Posterior vena cava (tissue), 2 donors: ENCODE results near the gene GRP. TPM values are rescaled to one million over a fixed set of nuclear protein-coding genes. Genes with fewer than 3 reads are reported as not detected.
A peak's percentile ranks its signal among the peaks of the same experiment; 100 is the strongest.

ENCODE experiments used
- DNase-seq: peaks from one replicate; pipeline ENCODE4 v3.0.0-alpha.2; 2020; ENCODE audit warnings: low spot score
- intact Hi-C, 2 donors: fragments of 100-400 bp; cut with DNase I; formaldehyde crosslinking; loops; one replicate each; pipeline versions ENCODE4 v1.14.1 to v1.14.2; 2022 to 2023
- long read RNA-seq, 2 donors: library from polyadenylated mRNA; unstranded; transcript quantifications; one replicate each; pipeline ENCODE4 v2.0.0, GENCODE V29; 2020 to 2021
- total RNA-seq, 2 donors: library from RNA; stranded (reverse); fragmentation: NEBNext Ultra II Directional; extraction: Animal tissue kit (Norgen Biotek cat#: 25700); gene quantifications; one replicate each; pipeline ENCODE4 v1.2.1, GENCODE V29; 2021
- donor health status: DM: yes; HTN: yes; CAD: no.
- donor health status: DM: yes; HTN: yes; CAD: no.

The GRP gene
- not detected for total RNA-seq
- long read RNA-seq, donor 1: 0 reads
- long read RNA-seq, donor 2: 0 reads

GRCh38 chr18:59219672-59220163 is at the start of gene GRP:
TSS of gene GRP (plus strand) at chr18:59220158. CDS start at chr18:59220266, 108 bp downstream.
- intact Hi-C loops: no loop called here

DNA sequence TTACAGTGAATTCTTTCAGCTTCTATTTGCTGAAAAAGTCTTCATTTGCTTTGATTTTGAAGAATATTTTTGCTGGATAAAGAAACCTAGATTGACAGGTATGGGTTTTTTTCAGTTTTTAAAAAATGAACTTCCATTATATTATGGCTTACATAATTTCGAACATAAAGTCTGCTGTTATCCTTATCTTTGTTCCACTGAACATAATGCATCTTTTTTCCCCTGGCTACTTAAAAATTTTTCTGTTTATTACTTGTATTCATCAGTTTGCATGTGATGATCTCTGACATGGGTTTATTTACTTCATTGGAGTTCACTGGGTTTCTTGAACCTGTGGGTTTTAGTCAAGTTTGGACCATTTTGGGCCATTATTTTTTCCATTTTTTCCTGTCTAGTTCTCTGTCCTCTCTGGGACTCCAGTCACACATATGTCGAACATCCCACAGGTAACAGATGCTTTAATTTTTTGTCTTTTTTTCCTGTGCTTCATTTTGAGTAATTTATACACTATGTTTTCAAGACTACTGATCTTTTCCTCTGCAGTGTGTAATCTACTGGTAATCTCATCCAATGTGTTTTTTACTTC is 47.2 kb upstream of the GRP start:
- no peak for DNase-seq
- intact Hi-C loops: no loop called here

More at GRCh38 chr18:59219672-59220163, at the start of gene GRP:
- peak; percentile 73 for DNase-seq

DNA sequence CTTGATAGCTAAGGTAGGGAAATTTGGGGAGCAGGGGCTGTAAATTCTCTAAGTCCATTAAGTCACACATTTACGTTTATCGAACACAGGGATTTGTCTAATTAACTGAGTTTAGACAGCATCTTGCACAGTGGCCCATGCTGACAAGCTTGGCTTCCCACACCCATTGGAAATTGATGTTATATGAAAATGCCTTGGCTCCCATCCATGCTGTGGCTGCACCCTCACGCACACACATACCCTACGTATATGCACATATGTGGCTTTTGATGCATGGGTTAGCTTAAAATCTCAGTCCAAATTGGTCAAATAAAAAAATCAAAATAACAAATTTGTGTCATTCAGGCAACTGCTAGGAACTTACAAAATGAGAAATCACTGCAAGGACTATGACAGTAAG is 42.5 kb upstream of the GRP start:
- intact Hi-C loops: no loop called here
- DNase-seq: no peak

DNA sequence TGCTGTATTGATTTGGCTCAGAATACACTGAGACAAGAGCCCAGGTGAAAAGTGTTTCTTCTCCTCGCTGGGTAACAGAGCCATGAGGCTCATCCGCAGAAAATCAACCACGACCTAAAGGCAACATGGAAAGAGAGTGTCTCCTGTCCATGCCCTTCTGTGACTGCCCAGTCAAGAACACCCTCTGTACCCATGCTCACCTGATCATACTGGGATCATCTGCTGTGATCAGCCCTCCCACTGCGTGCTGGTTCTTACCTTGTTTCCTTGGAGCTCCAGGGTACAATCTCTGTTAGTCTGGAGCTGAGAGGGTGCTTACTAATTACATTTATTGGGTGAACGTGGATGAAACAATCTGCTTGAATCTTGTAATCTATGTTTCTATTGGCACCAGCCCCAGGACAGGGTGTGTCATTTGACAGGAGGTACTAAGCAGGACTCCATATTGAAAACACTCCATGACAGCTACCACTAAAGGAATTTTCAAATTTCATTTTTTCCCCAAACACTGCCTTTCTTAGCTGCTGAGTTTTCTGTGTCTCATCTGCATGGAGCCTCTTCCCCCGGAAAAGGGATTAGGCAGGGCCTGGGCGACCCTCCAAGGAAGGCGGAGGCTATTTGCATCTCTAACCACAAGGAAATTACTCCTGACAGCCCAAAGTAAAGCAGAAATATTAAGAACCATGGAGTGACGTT is 39.7 kb upstream of the GRP start:
- intact Hi-C loops: no loop called here
- DNase-seq: no peak

GRCh38 chr18:59182673-59183072 is 37.3 kb upstream of the GRP start:
- intact Hi-C loops: no loop called here
- no peak for DNase-seq

DNA sequence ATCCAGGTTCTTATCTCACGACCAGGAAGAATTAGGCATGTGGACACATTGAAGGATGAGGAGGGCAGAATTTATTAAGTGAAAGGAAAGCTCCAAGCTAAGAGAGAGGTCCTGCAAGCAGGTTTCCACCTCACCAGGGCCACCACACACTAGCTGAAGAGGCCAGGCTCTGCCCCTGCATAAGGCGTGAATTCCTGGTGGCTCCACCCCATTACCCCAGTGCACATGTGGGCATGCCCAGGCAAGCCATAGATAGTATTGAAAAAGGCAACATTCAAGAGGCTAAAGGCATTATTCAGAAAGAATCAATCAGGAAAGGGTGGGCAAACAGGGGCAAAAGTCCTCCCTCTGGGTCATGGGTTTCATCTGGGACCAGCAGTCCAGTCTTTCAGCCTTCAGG is 30.9 kb upstream of the GRP start:
- intact Hi-C loops: no loop called here
- no peak for DNase-seq

DNA sequence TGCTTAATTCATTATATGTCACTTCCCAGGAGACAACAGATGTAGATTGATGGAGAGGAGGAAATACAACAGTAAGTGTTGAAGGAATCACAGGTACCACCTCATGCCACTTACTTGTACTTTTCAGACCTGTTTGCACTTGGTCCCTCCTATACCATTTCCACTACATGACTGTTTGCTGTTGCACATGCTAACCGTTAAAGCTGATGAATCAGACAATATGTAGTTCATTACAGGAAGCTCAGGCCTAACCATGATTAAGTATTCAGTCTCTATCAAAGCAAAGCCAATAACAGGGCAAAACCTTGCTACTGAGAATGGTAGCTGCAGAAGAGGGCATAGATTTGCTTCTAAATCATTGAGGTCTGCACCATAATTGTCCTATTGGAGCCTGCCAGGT is 30.2 kb upstream of the GRP start:
- intact Hi-C loops: no loop called here
- DNase-seq: no peak

GRCh38 chr18:59196161-59196725 is 23.7 kb upstream of the GRP start:
- intact Hi-C loops: no loop called here
- DNase-seq: no peak

DNA sequence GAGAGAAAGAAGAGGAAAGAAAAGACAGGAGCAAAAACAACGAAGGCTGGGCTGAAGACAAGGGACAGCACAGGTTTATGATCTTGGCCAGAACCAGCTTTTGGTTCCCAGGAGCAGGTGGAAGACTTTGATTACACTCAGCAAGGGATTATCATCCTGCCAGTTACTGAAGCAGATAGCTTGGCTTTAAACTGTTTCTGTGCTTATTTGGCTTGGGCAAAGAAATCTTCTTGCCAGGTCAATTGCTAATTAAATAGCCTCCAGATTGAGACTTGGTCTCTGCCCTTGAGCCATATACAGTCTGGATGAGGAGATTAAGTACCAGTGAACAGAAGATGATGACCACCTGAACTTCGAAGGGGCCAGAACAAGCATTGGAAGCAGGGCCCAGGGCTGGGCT is 22.3 kb upstream of the GRP start:
- intact Hi-C loops: no loop called here
- no peak for DNase-seq

- DNase-seq: no peak
- intact Hi-C loops: no loop called here
Measured at GRCh38 chr18:59198215-59198614, 21.7 kb upstream of the GRP start.

DNA sequence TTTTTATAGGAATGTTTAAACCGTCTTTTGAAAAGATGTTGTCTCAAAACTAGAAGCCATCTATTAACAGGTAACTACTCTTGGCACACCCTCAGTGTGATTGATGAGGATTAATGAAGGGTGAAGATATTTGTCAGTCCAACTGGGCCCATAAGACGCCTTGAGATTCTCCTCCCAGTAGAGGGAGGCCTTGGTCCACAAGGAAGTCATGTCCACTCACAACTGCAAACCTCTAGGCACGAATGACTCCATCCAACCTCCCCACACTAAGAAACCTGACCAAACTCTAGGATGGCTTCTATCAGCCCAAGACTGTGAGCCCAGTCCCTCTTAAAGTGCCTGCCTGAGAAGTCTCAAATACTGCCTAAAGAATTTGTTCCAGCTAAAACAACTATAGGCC is 19.2 kb upstream of the GRP start:
- DNase-seq: no peak
- intact Hi-C loops: no loop called here

- DNase-seq: no peak
- intact Hi-C loops: no loop called here
Measured at GRCh38 chr18:59202258-59202820, 17.6 kb upstream of the GRP start.

GRCh38 chr18:59207506-59207905 is 12.5 kb upstream of the GRP start:
- intact Hi-C loops: no loop called here

DNA sequence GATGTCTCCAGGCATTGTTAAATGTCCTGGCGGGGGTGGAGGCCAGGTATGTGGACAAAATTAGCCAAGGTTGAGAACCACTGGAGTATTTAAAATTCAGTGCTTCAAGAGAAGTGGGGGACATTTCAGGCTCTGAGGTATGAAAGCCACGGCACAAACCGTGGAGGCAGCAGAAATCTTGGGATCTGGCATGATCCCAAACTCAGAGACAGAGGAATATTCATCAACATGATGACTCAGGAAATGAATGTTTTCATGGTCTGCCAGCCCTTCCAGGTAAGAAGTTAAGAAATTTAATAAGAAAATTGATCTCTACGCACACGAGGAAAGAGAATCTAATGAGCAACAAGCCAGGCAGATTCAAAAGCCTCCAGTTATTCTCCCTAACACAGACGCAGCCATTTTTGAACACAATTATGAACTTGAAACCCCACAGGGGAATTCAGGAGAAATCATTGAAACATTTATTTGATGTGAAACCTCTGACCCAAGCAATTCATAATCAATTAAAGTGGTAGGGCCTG is 11.3 kb upstream of the GRP start:
- intact Hi-C loops: no loop called here
- DNase-seq: no peak

More at GRCh38 chr18:59207506-59207905, 12.5 kb upstream of the GRP start:
- no peak for DNase-seq

- intact Hi-C loops: no loop called here
- DNase-seq: no peak
Measured at GRCh38 chr18:59210299-59210698, 9.7 kb upstream of the GRP start.

- no peak for DNase-seq
- intact Hi-C loops: no loop called here
Measured at GRCh38 chr18:59211629-59212028, 8.3 kb upstream of the GRP start.

GRCh38 chr18:59218018-59218417 is 1.9 kb upstream of the GRP start:
- no peak for DNase-seq
- intact Hi-C loops: no loop called here

GRCh38 chr18:59220164-59220783 is 316 bp downstream of the GRP start:
- intact Hi-C loops: no loop called here
- DNase-seq: no peak

DNA sequence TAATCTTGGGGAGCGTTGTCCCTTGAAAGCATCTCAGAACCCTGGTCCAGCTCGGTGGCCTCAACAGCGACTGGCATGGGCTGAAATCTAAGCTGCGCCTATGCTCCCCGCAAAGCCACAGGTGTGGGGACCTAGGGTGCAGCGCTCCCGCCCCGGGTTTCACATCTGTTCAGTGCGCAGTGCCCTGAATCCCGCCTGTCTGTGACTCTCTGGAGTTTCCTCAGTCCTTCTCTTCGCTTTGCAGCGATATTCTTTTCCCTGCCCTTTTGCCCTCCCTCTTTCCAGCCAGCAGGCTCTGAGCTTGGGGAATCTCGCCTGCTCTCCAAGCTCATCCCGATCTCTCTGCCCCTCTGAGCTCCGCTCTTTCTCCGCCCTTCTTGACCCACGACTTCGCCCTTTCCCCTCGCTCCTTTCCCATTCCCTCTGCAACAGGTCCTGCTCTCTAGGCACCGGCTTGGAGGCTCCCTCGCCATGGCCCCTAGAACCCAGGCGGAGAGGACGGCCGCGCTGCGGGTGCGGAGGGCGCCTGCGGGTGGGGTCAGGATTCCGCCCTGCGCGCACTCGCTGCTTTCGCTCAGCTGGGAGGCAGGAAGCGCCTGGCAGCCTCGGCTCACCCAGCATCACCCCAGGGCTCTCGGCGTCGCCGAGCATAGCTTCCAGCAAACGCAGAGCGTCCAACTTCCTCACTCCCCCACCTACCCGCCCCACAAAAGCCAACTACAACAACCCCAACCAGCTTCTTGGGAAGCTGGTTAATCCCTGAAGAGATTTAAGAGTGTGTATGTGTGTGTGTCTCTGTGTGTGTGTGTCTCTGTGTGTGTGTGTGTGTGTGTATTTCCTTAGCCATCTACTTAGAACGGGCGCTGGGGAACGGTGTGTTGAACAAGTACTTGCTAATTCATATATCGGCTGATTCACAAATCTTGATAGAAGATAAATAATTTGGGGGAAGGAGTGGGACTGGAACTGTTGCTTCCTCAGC is 1.1 kb downstream of the GRP start:
- DNase-seq: peak; percentile 57
- intact Hi-C loops: no loop called here
